Breast epithelium (tissue), 4 donors: Measurements from ENCODE around the gene SDK1. TPM values are rescaled to one million over a fixed set of nuclear protein-coding genes. Genes with fewer than 3 reads are reported as not detected.

Experiments used
- DNase-seq, 2 donors: peaks; one replicate each; pipeline ENCODE4 v3.0.0-alpha.2; 2019; ENCODE audit warnings: low spot score in 2 of 2
- H3K27ac ChIP-seq, 2 donors: fragments of 200-600 bp; sonication (generic) in 1 of 2; one replicate each; pipeline ENCODE4 v1.5.1; 2016 to 2019; ENCODE audit warnings: mild to moderate bottlenecking in 1 of 2
- H3K27me3 ChIP-seq, 2 donors: fragments of 200-600 bp; sonication (generic) in 1 of 2; one replicate each; pipeline versions ENCODE4 v1.5.1 to v1.6.0; 2017 to 2019; ENCODE audit warnings: control low read depth in 1 of 2, mild to moderate bottlenecking in 1 of 2
- H3K36me3 ChIP-seq: fragments of 200-600 bp; one replicate; pipeline ENCODE4 v1.5.1; 2019
- H3K4me1 ChIP-seq, 2 donors: fragments of 200-600 bp; sonication (generic); one replicate each; pipeline ENCODE4 v1.5.1; 2016 to 2019; ENCODE audit warnings: control low read depth in 1 of 2
- H3K4me3 ChIP-seq, 3 donors: fragments of 200-600 bp; sonication (generic); 1 replicate in 2 of 3; 2 replicates in 1 of 3; pipeline ENCODE4 v1.5.1; 2016 to 2019; ENCODE audit warnings: mild to moderate bottlenecking in 3 of 3, moderate library complexity in 2 of 3
- H3K9me3 ChIP-seq, 2 donors: fragments of 200-600 bp; sonication (generic) in 1 of 2; one replicate each; pipeline ENCODE4 v1.5.1; 2016 to 2019; ENCODE audit warnings: control low read depth in 1 of 2
- CTCF ChIP-seq, 3 donors: fragments of 450-650 bp; IDR thresholded peaks; one replicate each; pipeline ENCODE4 v1.5.1; 2016 to 2017; ENCODE audit warnings: antibody characterized with exemption in 3 of 3, mild to moderate bottlenecking in 3 of 3, moderate library complexity in 3 of 3
- POLR2A ChIP-seq: fragments of 450-650 bp; IDR thresholded peaks from one replicate; pipeline ENCODE4 v1.6.1; 2016; ENCODE audit warnings: antibody characterized with exemption, mild to moderate bottlenecking, moderate library complexity
- POLR2AphosphoS5 ChIP-seq, 3 donors: sonication (generic); formaldehyde crosslinking; IDR thresholded peaks; one replicate each; pipeline ENCODE4 v1.6.1; 2017; ENCODE audit warnings: antibody characterized with exemption in 3 of 3
- intact Hi-C: fragments of 100-400 bp; cut with DNase I; formaldehyde crosslinking; loops from one replicate; pipeline ENCODE4 v1.15.1; 2023; ENCODE audit warnings: low total_unique reads
- total RNA-seq, 3 donors: library from RNA; depleted of rRNA; stranded (reverse); fragments of >200 nt; gene quantifications; one replicate each; pipeline ENCODE4 v1.1.0, GENCODE V29; 2016

The SDK1 gene
- total RNA-seq, 3 donors from 2014 or later, result 3.7 to 18.2 (median 6.6) TPM

- TF ChIP-seq POLR2A (no peak), CTCF (IDR thresholded peaks at IDR 0.05) (no peak), POLR2AphosphoS5 (IDR thresholded peaks at IDR 0.05) (no peak)
- Histone ChIP-seq H3K4me3 (no peak overlapping the region), H3K9me3 (no peaks in the 10 kb centered on the region), H3K4me1 (no peaks in the 10 kb centered on the region), H3K27me3 (no peaks in the 10 kb centered on the region), H3K27ac (no peak overlapping the region), H3K36me3 (no peaks in the 10 kb centered on the region)
- intact Hi-C loops, result no loop called here
- DNase-seq, result no peak
These were observed 674.3 kb downstream of the SDK1 start for GRCh38 chr7:3975371-3975770.

GRCh38 chr7:3977391-3977790, 676.3 kb downstream of the SDK1 start:
- no peak overlapping the region for H3K4me3 ChIP-seq
- H3K27ac ChIP-seq, result no peak overlapping the region
- no peak for DNase-seq
- intact Hi-C loops, result no loop called here
- H3K36me3 ChIP-seq, result no peaks in the 10 kb centered on the region
- H3K27me3 ChIP-seq, result no peaks in the 10 kb centered on the region
- H3K9me3 ChIP-seq, result peaks cover 0 to 9% of the 10 kb centered on the region in 2 donors
- no peak for TF ChIP-seq CTCF (IDR thresholded peaks at IDR 0.05)
- TF ChIP-seq POLR2A, result no peak
- no peak for TF ChIP-seq POLR2AphosphoS5 (IDR thresholded peaks at IDR 0.05)
- no peaks in the 10 kb centered on the region for H3K4me1 ChIP-seq

GRCh38 chr7:3978839-3979238, 677.8 kb downstream of the SDK1 start:
- H3K4me1 ChIP-seq, result no peaks in the 10 kb centered on the region
- no peak overlapping the region for H3K4me3 ChIP-seq
- peaks cover 0 to 10% of the 10 kb centered on the region in 2 donors for H3K9me3 ChIP-seq
- H3K27ac ChIP-seq, result no peak overlapping the region
- TF ChIP-seq POLR2A (no peak), POLR2AphosphoS5 (IDR thresholded peaks at IDR 0.05) (no peak), CTCF (IDR thresholded peaks at IDR 0.05) (no peak)
- no peaks in the 10 kb centered on the region for H3K36me3 ChIP-seq
- DNase-seq, result no peak
- no peaks in the 10 kb centered on the region for H3K27me3 ChIP-seq
- intact Hi-C loops, result no loop called here

- H3K27ac ChIP-seq, result no peak overlapping the region
- intact Hi-C loops, result no loop called here
- DNase-seq, result no peak
- H3K4me3 ChIP-seq, result no peak overlapping the region
- H3K36me3 ChIP-seq, result no peaks in the 10 kb centered on the region
- no peaks in the 10 kb centered on the region for H3K4me1 ChIP-seq
- peaks cover 0 to 10% of the 10 kb centered on the region in 2 donors for H3K9me3 ChIP-seq
- H3K27me3 ChIP-seq, result no peaks in the 10 kb centered on the region
- TF ChIP-seq CTCF (IDR thresholded peaks at IDR 0.05) (no peak), POLR2AphosphoS5 (IDR thresholded peaks at IDR 0.05) (no peak), POLR2A (no peak)
These were observed 678.7 kb downstream of the SDK1 start for GRCh38 chr7:3979611-3980299.

- Histone ChIP-seq H3K27me3 (no peaks in the 10 kb centered on the region), H3K4me1 (no peaks in the 10 kb centered on the region), H3K27ac (no peak overlapping the region), H3K36me3 (no peaks in the 10 kb centered on the region), H3K9me3 (peaks cover 0 to 10% of the 10 kb centered on the region in 2 donors), H3K4me3 (no peak overlapping the region)
- TF ChIP-seq POLR2AphosphoS5 (IDR thresholded peaks at IDR 0.05), result no peak
- TF ChIP-seq POLR2A, result no peak
- no peak for TF ChIP-seq CTCF (IDR thresholded peaks at IDR 0.05)
- no peak for DNase-seq
- intact Hi-C loops, result no loop called here
These were observed 679.2 kb downstream of the SDK1 start for GRCh38 chr7:3980300-3980643.
